Activated gamma-delta T cell treated with anti-CD3 and anti-CD28 coated beads, Interleukin-2, amount 50 U/mL, for 16 hours (primary cell): ENCODE measurements around the gene NXF1.
"Not testable (repeated sequence)": the region's sequence is repeated elsewhere in the genome, so short reads cannot be mapped to it uniquely, and the experiment has no call there.

Experiments used
- DNase-seq: peaks from one replicate; pipeline ENCODE4 v3.0.0-alpha.2; 2020; ENCODE audit warnings: low read depth

NXF1 gene

GRCh38 chr11:62787005-62787759, 18.1 kb downstream of the NXF1 start, which contains the start of gene TMEM179B:
TSS of gene TMEM179B (plus strand) at chr11:62787402. CDS start at chr11:62787432, 30 bp downstream.
- peak; percentile 98 for DNase-seq

- DNase-seq = peak; percentile 79
These were observed 18.8 kb downstream of the NXF1 start for GRCh38 chr11:62786318-62787004.

- DNase-seq = no peak
These were observed 22.5 kb downstream of the NXF1 start for GRCh38 chr11:62782753-62783152.

DNA sequence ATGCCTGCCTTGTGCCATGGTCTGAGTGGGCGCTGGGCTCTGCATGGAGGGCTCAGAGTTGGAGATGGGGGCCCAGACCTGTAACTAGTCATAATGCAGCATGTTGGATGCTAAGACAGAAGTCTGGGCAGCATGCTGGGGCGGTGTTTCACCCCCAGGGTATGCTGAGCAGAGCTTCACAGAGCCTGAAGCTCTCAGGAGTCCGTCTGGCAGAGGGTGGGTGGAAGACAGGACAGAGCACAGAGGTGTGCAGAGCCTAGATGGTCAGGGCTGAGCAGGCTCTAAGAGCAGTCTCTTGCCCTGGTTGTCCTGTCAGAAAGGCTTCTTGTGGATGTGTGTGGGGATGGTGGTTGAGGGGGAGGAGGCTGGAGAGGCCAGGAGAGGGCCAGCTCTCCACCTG, 26.8 kb downstream of the NXF1 start:
- no peak for DNase-seq

DNA sequence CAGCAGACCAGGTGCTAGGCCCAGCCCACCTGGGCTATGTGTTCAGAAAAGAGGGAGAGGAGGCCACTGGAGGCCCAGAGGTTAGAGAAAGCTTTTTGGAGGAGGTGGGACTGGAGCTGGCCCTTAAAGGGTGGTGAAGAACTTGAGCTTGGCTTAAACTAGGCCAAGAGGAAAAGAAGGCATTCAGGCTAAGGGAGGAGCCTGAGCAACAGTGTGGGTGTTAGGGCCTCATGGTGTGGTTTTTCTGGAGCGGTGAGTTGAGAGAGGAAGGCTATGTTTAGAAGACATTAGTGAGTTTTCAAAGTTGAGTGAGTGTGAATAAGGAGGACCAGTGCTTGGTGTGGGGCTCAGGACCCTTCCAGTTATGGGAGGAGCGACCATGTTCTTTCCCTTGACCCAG, 27.9 kb downstream of the NXF1 start:
- DNase-seq = no peak

GRCh38 chr11:62775646-62776045, 29.6 kb downstream of the NXF1 start:
- no peak for DNase-seq

GRCh38 chr11:62774407-62774806, 30.8 kb downstream of the NXF1 start:
- no peak for DNase-seq

DNA sequence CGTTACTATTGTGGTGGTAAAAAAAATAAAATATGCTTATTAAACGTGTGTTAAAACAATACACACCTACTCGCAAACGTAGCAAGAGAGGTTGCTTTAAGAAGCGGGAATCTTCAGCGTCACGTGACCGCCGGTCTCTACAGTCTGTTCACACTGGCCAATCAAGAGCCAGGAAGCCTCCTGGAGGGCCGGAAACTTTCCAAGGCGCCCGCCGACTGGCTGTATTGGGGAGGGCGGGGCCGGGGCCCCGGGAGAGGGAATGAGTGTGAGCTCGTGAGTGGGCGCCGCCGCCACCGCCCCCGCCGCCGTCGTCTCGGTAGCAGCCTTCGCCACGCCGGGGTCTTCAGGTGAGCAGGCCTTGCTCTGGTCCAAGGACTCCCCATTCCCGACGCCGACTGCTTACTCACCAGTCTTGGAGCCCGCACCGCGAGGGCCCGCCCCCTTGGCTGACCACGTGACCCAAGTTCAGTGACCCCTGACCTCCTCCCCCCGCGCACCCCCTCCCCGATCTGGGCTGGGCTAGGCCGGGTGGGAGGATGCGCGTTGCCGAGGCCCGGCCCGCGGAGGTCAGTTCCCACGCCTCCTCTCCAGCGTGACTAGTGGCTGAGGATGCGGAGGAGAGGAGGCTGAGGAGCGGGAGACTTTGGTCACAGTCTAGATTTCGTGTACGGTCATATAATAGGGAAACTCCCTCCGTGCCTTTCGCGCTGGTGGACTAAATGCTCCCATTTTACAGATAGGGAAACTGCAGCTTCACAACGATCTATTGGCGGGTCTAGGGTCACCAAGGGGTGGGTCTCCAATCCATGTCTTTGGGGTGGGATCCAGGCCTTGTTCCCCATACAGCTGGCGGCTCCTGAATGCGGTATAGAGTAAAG, 33.9 kb downstream of the NXF1 start, which contains the start of gene TAF6L:
Gene TAF6L (plus strand): TSS at position 253 of the 878 bp plus-strand sequence. CDS start 4,388 bp downstream, outside the sequence.
- peak; percentile 84 for DNase-seq

- no peak for DNase-seq
These were observed 34.5 kb downstream of the NXF1 start for GRCh38 chr11:62770778-62771143.

DNA sequence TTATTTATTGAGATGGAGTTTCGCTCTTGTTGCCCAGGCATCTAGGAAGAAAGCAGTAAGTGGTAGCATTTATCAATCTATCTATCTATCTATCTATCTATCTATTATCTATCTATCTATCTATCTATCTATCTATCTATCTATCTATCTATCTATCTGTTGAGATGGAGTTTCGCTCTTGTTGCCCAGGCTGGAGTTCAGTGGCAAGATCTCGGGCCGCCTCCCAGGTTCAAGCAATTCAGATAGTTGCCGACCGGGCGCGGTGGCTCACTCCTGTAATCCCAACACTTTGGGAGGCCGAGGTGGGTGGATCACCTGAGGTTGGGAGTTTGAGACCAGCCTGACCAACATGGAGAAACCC, 44.4 kb downstream of the NXF1 start:
- not testable (repeated sequence) for DNase-seq

DNA sequence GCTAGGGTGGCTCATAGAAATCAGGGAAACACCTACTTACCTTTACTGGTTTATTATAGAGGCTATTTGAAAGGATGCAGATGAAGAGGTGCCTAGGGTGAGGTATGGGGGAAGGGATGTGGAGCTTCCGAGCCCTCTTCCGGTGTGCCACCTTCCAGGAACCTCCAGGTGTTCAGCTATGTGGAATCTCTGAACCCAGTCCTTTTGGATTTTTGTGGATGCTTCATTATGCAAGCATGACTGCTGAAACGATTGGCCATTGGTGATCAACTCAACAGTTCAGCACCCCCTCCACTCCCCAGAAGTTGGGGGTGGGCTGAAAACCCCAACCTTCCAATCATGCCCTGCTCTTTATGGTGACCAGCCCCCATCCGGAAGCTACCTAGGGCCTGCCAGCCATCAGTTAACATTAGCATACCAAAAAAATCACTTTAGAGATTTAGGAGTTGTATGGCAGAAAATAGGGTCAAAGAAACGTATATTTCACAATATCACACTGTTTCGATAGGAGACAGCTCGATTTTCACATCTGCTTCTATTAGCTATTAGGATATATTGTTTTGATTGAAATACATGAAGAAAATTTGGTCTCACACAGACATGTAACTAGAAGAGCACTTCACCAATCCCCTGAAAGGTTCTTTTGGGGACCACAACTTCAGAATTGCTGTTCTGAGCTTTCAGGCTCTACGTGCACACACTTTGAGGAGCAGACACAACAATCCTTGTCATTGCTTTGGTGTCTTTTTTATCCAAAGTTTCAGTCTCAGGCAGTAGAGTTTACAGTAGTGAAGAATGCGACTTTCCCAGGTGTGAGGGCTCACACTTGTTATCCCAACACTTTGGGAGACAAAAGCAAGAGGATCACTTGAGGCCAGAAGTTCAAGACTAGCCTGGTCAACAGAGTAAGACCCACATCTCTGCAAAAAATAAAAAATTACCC, 47.1 kb downstream of the NXF1 start:
- DNase-seq = no peak

- DNase-seq = no peak
These were observed 50.1 kb downstream of the NXF1 start for GRCh38 chr11:62755086-62755615.

DNA sequence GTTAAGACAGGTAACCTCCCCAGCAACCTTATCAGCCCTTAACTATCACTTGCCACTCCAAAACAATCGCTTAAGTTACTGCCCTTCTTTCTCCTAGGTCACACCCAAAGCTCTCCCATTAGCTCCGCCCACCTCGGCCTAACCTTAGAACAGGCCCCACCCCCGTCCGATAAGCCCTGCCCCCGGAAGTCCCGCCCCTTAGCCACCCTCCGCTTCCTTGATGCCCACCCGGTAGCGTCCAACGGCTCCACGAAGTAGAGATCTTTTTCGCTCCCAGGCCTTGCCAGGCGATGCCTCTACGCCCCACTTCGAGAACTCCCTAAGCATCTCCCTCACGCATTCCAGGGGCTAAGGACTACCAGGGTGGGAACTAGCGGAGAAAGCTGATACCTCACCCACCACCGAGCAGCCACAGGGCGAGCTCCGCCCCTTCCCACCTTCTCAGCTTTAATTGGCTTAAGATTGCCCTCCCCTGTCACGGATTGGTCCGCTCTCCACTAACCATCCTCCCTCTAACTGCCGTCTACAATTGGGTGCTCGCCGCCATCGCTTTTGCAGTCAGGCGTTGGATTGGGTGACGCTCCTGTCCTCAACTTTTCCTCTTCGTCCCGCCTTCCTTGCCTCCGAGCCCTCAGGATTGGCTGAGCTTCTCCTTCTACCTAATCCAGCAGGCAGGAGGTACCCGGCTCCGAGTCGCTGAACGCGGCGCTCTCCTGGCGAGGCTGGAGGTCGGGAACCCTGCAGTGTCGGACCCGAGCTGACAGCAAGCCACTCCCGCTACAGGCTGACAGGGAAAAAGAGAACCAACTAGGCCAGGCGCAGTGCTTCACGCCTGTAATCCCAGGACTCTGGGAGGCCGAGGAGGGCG, 51.3 kb downstream of the NXF1 start, which contains the start of gene ZBTB3:
Gene ZBTB3 (minus strand): TSS at position 425 of the 868 bp plus-strand sequence. CDS start 496 bp downstream, outside the sequence.
- DNase-seq = peak; percentile 96

DNA sequence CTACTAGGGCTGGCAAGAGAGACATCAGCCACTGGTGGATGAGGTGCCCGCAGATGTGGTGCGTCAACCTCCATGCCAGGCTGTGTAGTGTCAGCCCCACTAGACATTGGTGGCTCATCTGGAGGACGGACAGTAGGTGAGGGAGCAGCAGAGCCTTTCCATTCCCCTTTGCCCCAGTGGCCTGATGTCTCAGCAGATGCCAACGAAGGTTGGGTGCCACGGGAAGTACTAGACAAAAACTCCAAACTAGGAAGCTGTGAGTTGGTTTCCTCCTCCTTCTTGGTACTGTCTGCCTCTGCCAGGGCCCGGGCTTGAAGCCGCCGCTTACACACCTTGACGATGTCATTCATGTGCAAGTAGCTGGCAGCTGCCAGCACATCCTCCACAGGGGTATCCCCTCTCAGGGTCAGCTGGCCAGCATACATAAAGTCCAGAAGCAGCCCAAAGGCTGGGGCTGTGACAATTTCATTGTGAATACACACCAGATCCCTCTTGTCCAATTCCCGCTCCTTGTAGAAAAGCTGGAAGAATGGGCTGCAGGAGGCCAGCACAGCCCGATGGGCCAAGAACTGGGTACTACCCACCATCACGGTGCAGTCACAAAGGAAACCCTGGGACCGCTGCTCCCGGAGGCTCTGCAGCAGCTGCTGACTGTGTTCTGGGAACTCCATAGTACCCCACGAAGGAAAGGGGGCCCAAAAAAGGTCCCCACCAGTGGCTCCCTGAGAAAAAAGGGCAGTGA, 52.1 kb downstream of the NXF1 start:
- no peak for DNase-seq

DNA sequence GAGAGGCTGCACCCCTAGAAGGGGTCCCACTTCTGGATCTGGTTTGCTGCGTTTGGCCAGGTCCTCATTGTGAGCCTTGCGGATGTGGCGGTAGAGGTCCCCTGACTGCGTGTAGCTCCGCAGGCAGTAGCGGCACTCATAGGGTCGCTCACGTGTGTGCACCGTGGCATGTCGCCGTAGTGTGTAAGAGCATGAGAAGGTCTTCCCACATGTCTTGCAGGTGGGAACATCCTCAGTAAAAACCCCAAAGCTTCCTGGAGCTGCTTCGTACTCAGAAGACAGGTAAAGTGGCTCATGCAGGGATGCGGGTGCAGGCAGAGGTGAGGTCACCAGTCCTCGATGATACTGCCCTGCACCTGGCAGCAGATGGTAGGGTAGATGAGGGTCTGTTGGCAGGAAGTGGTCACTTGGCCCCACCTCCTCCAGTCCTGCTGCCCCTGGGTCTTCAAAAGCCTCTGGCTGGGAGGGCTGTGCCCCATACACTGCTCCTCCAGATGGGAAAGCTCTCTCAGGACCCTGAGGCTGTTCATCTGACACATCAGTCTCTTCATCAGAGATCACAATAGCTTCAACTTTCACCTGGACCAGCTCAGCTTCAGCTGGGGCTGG, 53.0 kb downstream of the NXF1 start:
- DNase-seq = no peak

GRCh38 chr11:62749931-62750330, 55.3 kb downstream of the NXF1 start:
- not testable (repeated sequence) for DNase-seq

- no peak for DNase-seq
These were observed 57.6 kb downstream of the NXF1 start for GRCh38 chr11:62747475-62748160.
